Activated CD4-positive, alpha-beta T cell treated with anti-CD3 and anti-CD28 coated beads, Interleukin-2, amount 50 U/mL, for 4 hours (primary cell): ENCODE results near the gene PEX26.
A peak's percentile ranks its signal among the peaks of the same experiment; 100 is the strongest.
"Not testable (repeated sequence)": the region's sequence is repeated elsewhere in the genome, so short reads cannot be mapped to it uniquely, and the experiment has no call there.

ENCODE experiments used
- DNase-seq, 2 experiments: peaks; one replicate each; pipeline ENCODE4 v3.0.0-alpha.2; 2020

The PEX26 gene

DNA sequence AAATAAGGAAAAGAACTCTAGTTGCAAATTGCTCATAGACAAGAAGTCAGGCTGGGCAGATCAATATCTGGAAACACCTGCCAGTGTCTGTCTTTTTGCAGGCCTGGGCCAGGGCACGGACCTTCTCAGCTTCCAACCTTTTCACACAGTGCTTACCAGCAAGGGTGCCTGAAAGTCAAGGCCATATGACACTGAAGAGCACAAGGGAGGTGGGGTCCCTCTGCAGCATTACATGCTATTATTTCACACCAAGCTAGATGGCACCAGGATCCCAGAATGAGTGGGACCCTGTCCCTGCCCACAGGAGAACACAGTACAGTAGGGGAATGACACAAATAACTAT, 5.9 kb upstream of the PEX26 start:
- DNase-seq = no peak

DNA sequence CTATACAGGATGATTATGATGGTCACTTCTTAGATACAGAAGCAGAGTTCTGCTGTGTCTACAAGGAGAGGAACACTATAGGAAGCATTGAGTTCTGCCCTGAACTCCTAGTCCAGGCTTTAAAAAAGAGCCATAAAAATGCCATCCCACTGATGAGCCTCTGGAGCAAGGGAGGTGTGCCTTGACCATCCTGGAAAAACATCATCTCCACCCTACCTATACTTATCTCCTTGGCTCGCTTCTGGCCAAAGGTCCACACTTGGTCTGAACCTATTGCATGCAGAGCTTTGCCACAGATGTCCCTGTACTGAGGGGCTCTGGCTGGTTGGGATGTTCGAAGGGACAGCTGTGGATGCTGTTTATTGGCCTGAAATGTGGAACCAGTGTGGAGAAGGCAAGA, 4.3 kb upstream of the PEX26 start:
- DNase-seq = no peak

DNA sequence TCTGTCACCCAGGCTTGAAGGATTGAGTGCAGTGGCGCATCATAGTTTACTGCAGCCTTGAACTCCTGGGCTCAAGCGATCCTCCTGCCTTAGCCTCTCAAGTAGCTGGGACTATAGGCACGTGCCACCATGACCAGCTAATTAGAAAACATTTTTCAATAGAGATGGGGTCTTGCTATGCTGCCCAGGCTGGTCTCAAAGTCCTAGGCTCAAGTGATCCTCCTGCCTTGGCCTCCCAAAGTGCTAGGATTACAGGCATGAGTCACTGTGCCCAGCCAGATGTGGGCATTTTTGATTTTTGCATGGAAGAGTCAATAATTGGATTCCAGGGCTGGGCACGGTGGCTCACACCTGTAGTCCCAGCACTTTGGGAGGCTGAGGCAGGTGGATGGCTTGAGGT, 3.9 kb upstream of the PEX26 start:
- not testable (repeated sequence) for DNase-seq

DNA sequence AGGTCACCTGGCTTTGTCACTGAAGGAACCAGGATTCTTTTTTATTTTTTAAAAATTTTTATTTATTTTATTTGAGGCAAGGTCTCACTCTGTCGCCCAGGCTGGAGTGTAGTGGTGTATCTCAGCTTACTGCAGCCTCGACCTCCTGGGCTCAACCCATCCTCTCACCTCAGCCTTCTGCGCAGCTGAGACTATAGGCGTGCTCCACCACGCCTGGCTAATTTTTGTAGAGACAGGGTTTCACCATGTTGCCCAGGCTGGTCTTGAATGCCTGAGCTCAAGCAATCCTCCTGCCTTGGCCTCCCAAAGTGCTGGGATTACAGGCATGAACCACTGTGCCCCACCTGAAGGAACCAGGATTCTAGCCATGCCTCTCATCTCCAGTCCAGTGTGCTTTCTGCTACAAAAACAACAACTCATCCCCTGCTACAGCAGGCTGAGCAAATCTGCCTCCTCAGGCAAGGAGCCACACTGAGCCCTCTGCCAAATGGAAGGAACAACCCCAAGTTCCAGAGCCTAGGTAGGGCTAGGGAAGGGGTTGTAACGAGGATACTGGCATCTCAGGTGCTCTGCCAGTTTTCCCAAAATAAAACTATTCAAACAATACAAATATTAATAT, 2.6 kb upstream of the PEX26 start:
- no peak for DNase-seq

DNA sequence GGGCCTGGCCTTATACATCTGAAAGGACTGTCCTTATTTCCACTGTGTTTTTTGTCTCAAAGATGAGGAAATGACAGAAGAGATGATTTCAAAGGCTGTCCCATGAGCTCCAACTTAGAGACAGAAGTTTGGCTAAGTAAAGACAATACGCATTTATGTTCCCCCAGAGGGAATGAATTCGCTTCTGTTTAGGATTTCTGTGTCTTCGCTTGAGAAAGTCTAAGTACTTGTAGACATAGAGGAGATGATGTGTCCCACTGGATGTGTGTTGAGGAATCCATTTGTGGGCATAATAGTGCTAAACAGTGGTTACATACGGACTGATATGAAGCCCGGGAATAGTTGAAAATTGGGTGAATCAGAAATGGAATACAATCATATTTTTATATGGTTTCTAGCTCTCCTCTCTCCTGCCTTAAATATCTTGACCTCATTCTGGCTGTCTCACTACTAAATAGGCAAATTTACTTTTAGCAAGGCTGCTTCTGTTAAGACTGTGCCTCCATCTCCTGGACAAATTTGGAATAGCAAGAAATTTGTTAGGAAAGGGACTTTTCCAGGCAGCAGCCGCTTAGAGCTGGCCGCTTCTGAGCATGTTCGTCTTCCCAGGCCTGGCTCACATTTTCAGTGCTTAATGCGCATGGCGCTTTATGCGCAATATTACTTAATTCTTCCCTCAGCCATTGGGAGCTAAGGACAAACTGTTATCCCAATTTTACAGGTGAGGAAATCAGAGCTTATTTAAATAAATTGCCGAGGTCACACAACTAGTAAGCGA, 1.9 kb upstream of the PEX26 start:
- peak; percentile 4 to 11 for DNase-seq

DNA sequence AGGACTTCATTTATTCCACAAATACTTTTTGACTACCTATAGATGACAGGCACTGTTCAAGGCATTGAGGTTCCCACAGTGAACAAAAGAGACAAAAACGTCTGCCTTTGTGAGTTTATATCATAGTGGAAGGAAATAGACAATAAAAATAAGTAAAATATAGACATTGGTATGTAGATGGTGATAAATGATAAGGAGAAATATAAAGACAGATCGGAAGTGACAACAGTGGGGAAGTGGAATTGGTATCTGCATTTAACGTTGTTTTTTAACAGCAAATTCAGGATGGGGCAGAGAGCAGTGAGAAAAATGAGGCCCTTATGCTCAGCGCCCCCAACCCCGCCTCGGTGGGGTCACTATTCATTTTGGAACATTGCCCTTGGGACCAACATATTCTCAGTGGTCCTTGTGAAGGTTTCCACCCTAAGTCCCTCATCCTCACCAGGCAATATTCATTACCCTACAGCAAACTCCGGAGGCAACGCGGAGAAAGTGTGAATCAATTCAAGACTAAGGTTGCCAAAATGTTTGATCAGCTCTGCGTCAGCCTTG, 627 bp upstream of the PEX26 start:
- DNase-seq = no peak

DNA sequence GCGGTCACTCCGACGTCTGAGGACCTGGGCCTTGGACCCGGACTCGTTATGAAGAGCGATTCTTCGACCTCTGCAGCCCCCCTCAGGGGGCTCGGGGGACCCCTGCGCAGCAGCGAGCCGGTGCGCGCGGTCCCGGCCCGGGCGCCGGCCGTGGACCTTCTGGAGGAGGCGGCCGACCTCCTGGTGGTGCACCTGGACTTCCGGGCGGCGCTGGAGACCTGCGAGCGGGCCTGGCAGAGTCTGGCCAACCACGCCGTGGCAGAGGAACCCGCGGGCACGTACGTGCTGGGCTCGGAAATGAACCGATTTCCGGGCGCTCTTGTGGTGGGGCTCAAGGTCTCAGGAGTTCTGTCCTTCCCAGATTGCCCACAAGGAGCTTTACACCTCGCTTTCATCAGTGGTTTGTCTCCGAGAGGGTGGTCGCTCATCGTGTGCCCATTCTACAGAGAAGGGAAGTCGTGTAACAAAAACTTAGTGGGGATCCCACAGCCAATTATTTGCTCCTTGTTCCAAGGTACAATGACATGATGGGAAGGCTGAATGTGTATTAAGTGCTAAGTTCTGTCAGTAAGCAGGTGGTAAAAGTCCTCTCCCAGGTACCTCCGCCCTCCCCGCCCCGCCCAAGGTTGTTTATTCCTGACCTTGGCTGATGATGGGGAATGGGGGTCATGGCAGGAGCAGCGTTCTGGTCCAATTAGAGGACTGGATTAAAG, 695 bp downstream of the PEX26 start:
- DNase-seq = peak; percentile 20 to 28

DNA sequence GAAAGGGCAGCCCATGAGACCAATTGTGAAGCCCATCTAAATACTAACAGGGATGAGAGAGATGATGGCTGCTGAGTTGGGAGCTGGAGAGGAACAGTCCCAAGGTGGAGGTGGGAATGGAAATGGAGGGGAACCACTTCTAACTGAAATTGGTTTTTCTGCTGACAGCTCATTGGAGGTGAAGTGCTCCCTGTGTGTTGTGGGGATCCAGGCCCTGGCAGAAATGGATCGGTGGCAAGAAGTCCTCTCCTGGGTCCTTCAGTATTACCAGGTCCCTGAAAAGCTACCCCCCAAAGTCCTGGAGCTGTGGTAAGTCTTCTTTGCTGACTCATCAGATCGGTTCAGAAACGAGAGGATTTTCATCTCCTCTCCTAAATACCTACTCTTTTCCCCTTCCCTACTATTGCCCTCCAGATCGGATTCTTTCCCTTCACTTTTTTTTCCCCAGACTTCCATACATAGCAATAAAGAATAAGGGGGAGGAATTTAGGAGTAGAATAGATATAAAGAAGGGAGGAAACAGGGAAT, 2.0 kb downstream of the PEX26 start:
- no peak for DNase-seq

DNA sequence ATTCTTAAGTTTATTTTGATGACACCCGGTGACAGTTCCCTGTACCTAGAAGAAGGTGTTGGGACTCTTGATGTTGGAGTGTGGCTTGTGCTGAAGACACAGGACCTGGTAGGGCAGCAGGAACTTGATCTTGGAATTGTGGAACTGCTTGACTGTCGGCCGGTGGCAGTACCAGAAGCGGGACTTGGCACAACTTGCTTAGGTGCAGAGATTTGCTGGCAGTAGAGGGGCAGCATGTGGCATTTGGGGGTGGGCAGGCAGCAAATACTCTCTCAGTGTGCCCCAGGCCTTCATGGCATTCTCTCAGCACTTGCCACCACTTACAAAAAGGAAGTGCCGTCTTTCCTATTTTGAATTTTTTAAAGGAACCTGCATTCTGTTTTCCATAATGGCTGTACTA, 3.6 kb downstream of the PEX26 start:
- no peak for DNase-seq

DNA sequence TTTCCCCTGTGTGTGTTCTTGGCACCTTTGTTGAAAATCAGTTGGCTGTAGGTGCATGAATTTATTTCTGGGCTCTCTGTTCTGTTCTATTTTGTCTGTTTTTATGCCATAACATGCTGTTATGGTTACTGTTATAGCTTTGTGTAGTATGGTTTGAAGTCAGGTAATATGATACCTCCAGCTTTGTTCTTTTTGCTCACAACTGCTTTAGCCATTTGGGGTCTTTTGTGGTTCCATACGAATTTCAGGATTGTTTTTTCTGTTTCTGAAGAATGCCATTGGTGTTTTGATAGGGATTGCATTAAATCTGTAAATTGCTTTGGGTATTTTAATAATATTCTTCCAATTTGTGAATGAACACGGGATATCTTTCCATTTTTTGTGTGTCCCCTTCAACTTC, 4.7 kb downstream of the PEX26 start:
- DNase-seq = no peak

DNA sequence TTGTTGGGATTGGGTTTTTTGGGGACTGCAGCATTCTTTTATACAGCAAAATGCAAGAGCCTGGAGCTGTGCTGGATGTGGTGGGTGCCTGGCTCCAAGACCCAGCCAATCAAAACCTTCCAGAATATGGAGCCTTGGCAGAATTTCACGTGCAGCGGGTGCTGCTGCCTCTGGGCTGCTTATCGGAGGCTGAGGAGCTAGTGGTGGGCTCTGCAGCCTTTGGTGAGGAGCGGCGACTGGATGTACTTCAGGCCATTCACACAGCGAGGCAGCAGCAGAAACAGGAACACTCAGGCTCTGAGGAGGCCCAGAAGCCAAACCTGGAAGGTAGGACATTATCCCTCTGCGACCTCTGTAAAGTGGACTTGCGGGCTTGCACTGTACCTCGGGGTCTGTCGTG, 5.6 kb downstream of the PEX26 start:
- DNase-seq = no peak

DNA sequence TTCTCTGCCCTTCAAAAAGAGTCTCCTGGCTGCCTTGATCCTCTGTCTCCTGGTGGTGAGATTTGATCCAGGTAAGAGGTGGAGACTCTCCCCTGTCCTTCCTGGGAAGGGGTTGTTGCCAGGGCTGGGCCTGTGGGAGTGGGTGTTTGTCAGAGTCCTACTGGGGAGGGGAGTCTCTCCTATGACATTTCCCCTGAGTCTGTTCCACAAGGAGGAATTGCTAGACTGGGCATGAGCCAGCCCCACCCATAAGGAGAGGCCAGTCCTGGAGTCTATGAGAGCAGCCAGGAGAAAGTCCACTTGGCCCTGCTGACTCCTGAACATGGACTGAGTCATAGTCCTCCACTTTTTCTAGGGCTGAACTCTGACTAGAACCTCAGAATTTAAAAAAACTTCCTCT, 7.4 kb downstream of the PEX26 start:
- no peak for DNase-seq

DNA sequence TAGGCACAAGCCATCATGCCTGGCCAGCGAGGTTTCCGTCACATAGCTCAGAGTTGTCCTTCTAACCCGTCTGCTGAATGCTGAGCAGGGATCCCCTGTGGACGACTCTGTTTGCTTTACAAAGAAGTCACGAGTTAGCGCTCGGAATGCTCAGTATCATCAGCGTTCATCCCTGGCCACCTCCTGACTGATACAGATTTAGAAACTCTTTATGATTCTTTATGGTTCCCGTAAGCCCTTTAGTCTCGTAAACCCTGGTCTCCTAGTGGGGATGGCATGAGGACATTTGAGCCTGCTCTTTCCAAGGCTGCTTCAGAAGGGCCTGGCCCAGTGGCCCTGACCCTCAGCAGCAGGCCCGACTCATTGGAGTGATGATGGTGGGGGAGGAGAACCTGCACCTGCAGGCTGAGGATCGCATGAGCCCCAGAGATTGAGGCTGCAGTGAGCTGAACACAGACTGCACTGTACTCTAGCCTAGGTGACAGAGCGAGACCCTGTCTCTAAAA, 9.6 kb downstream of the PEX26 start:
- DNase-seq = no peak

DNA sequence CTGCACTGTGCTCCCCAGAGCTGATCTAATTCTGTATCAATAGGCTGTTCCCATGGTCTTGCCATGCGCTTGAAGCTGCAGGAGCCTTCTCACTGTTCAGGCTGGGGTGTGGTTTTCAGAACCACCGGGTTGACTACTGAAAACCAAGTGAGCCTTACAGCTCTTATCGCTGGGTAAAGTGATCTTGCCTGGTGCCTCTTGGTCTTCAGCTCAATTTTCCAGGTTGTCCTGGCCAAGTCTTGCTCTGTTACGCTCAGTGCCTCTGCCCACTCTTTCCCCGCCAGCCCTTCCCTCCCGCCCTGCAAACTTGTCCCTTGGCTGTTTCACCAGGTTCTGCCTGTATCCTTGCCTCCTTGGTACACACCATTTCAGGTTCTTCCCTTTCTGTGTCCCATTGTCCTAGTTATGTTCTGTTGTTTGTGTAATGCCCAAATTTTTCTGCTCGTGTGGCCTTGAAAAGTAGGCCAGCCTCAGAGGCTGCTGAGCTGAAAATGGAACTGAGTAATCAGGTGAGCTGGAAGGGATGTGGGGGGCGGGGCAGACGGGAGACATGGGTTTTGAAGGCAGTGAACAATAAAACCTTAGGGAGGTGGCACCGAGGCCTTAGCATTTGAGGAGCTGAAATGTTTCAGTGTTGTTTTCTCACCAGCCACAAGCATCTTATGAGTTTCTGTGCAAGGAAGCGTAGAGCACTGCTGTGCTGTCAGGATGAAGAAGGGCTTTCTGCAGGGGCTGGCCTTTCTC, 11.2 kb downstream of the PEX26 start:
- DNase-seq = peak; percentile 23 to 25

DNA sequence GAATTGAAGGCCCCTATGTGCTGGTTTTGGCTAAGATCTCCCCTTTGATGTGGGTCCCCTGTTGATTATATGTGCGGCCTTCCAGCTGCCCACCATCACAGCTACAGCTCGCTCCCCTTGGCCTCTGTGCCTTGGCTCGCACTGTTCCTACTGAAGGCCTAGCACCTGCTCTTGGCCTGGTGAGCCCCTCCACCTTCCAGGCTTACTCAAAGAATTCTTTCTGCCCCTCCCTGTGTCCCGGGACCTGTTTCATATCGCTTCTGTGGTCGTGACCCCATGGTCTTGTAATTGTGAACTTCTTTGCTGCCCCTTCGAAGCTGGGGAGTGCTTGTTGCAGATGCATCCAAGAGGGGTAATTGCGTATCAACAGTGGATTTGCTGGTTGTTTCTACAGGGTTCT, 12.5 kb downstream of the PEX26 start:
- no peak for DNase-seq

DNA sequence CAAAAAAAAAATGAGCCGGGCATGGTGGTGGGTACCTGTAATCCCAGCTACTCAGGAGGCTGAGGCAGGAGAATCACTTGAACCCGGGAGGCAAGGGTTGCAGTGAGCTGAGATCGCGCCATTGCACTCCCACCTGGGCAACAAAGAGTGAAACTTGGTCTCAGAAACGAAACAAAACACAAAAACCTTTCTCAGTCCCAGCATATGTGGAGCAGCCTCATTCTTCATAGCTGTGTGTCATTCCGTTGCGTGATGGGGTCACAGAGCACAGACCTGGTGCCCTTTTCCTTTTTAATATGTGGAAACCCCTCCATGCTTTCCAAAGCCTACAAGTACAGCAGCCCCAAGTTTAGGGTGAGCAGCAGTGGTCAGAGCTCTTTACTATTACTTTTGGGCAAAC, 13.7 kb downstream of the PEX26 start:
- DNase-seq = no peak

DNA sequence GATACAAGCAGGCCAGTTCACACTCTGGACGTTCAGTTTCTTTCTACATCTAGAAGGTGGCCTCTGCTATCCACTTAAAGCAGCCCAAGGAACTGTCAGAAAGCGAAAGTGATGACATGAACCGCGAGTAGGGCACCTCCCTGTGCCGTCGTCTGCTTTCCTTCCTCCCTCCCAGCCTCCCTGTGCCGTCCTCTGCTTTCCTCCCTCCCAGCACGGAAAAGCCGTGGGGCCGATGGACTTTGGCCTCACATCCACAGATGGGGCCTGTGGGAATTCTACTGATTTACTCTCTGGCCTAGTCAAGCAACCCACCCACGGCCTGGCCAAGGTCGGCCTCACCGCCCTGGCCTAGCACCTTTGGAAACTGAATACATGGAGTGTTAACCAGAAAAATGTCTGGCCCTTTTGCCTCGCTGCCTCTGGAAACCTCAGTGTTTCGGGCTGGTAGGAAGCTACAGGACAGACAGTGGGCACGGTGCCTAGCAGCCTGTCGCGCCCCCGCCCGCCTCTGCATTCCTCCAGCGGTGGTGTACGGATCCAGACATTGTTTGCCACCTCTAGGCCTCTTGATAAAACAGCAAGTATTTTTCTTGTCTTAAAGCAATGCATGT, 14.2 kb downstream of the PEX26 start:
- DNase-seq = peak; percentile 44 to 53

DNA sequence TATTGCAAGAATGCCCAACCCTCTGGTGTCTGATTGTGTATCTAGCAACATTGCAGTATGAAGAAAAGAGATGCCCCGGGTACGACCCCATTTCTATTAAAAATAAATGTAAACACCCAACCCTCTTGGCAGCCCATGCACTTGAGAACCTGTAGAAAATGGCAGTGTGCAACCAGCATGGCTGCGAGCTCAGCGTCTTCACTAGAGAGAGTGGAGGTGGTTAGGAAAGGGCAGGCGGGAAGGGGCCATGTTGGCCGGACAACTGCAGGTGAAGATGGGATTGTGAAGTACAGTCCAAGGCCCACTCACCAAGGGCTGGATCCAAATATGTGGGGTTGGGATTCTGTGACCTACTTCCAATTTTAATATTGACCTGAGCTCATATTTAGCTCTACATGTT, 15.9 kb downstream of the PEX26 start:
- no peak for DNase-seq

DNA sequence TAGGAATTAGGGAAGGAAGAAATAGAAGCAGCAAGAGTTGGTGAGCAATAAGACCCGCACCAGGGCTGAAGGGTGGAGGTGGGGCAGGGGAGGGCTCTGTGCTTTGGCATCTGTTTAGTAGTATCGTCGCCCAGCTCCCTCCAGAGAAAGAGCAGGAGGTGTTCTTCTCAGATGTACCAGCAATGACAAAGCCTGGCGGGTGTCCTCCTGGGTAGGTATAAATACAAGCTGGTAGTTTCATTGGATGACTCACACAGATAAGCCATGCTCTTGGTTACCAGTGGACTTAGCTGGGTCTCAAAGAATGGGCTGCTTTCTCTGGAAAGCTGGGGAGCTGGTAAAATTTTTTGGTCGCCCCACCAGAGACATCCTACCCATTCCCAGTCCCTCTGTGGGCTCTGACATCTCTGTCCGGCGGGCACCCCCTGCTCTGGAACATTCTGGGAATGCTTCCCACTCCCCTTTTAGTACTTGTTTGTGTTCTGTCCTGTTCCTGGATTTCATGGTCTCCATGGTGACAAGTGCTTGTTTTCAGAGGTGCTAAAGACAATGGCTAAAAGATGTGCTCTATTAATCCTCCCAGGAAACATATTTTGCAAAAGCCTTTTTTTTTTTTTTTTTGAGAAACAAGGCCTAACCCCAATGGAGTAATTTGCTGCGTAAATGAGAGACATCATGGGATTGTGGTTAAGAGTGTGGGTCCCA, 17.5 kb downstream of the PEX26 start:
- no peak for DNase-seq

DNA sequence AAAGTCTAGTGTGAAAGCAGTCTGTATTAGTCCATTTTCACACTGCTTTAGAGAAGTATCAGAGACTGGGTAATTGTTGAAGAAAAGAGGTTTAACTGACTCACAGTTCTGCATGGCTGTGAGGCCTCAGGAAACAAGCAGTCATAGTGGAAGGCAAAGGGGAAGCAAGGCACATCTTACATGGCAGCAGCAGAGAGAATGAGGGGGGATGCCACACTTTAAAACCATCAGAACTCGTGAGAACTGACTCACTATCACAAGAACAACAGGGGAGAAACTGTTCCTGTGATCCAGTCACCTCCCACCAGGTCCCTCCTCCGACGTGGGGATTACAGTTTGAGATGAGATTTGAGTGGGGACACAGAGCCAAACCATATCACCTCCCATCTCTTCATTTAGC, 19.0 kb downstream of the PEX26 start:
- DNase-seq = no peak

DNA sequence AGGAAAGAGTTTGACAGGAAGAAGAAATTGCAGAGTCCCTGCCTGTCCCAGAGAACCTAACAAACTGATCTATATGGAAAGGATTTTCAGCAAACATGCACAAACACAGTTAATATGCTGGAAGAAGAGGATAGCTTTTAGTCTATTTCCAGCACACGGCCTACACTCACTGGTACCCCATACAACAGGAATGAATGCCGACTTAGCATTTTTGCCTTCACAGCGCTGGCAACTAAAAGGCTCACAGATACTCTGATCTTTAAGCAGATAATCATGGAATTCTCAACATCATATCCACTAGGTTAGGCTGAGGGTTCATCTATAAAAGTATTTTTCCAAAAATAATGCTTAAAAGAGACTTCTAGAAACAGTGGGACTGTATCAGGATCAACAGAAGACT, 23.0 kb downstream of the PEX26 start:
- no peak for DNase-seq

DNA sequence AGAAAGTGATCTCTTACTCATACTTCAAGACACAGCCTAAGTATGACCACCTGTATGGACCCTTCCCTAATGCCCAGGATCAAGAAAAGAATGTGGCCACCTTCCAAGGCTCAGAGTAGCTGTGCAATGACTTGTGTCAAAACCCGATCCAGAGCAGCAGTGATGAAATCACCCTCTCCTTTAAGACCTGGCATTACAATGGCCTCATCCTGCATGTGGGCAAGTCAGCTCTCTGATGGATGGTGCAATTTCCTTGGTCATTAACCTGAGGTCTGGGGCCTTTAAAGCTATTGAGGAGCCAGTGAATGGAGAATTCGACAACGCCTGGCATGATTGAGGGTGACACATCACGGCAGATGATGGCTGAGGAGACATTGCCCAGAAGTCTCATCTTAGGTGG, 23.7 kb downstream of the PEX26 start:
- DNase-seq = no peak
